HEK293 (cell line): ENCODE results near the gene CENATAC.

Source experiments
- CTCF ChIA-PET: fragments of 350-600 bp; formaldehyde crosslinking; extraction: SDS; loops from one replicate; lab custom pipeline; 2021; ENCODE audit warnings: antibody characterized with exemption; lab: Yijun Ruan, JAX
- POLR2A ChIA-PET: fragments of 300-600 bp; formaldehyde crosslinking; extraction: SDS; loops from one replicate; lab custom pipeline; 2020; ENCODE audit warnings: antibody characterized with exemption, inconsistent platforms; lab: Yijun Ruan, JAX
- H3K27ac ChIP-seq: fragments of 200-500 bp; sonication (Bioruptor generic); 2 replicates; pipeline ENCODE4 v1.5.1; 2014; ENCODE audit warnings: low read depth, low read length, control low read depth, inconsistent platforms; ENCODE audit errors: extremely low read depth
- H3K36me3 ChIP-seq, 2 experiments: fragments of 200-500 bp in 1 of 2; sonication (Bioruptor generic) in 1 of 2; 1 replicate in 1 of 2; 2 replicates in 1 of 2; pipeline ENCODE4 v1.5.1; 2014 to 2017; ENCODE audit warnings: inconsistent platforms in 2 of 2, low read length in 2 of 2; ENCODE audit not compliant: control insufficient read depth in 2 of 2, insufficient read depth in 1 of 2
- H3K4me1 ChIP-seq: fragments of 200-500 bp; sonication (Bioruptor generic); 2 replicates; pipeline ENCODE4 v1.5.1; 2014; ENCODE audit warnings: mild to moderate bottlenecking, low read length, inconsistent platforms; ENCODE audit not compliant: control insufficient read depth, insufficient read depth
- H3K4me3 ChIP-seq: 2 replicates; pipeline ENCODE4 v1.5.1; 2011; ENCODE audit warnings: low read depth, mild to moderate bottlenecking, control low read depth, low read length, moderate library complexity
- H3K9me3 ChIP-seq: fragments of 200-500 bp; sonication (Bioruptor generic); 2 replicates; pipeline ENCODE4 v1.5.1; 2014; ENCODE audit warnings: low read depth, low read length, inconsistent platforms; ENCODE audit not compliant: control insufficient read depth, insufficient read depth
- BCL6B ChIP-seq: fragments of 450-650 bp; formaldehyde crosslinking; IDR thresholded peaks from 2 replicates; pipeline ENCODE4 v1.5.1; 2017; ENCODE audit warnings: missing biosample characterization, missing genetic modification characterization
- HIC1 ChIP-seq: fragments of 450-650 bp; formaldehyde crosslinking; IDR thresholded peaks from 2 replicates; pipeline ENCODE4 v1.5.1; 2016; ENCODE audit warnings: missing biosample characterization, missing genetic modification characterization
- HOXA7 ChIP-seq: sonication (generic); formaldehyde crosslinking; IDR thresholded peaks from 2 replicates; pipeline ENCODE4 v1.8.1; 2022; ENCODE audit warnings: missing genetic modification reagents, borderline replicate concordance
- HOXC10 ChIP-seq: sonication (generic); formaldehyde crosslinking; IDR thresholded peaks from 2 replicates; pipeline ENCODE4 v1.8.1; 2023; ENCODE audit warnings: mild to moderate bottlenecking, missing genetic modification reagents
- IKZF3 ChIP-seq: fragments of 450-650 bp; IDR thresholded peaks from 2 replicates; pipeline ENCODE4 v1.5.0; 2018; ENCODE audit warnings: missing biosample characterization, mild to moderate bottlenecking, missing genetic modification characterization, moderate library complexity
- KLF1 ChIP-seq: fragments of 450-650 bp; formaldehyde crosslinking; IDR thresholded peaks from 2 replicates; pipeline ENCODE4 v1.5.1; 2016; ENCODE audit warnings: missing biosample characterization, missing genetic modification characterization
- PRDM1 ChIP-seq: fragments of 450-650 bp; formaldehyde crosslinking; IDR thresholded peaks from 2 replicates; pipeline ENCODE4; 2016; ENCODE audit warnings: missing biosample characterization, missing genetic modification characterization
- SCRT2 ChIP-seq: fragments of 450-650 bp; formaldehyde crosslinking; IDR thresholded peaks from 2 replicates; pipeline ENCODE4 v1.5.1; 2016; ENCODE audit warnings: missing biosample characterization, missing genetic modification characterization
- SETDB1 ChIP-seq: IDR thresholded peaks from one replicate; pipeline ENCODE4 v1.6.1; 2017; ENCODE audit warnings: mild to moderate bottlenecking, low read length, moderate library complexity, mixed read lengths; ENCODE audit not compliant: insufficient read length
- TRIM28 ChIP-seq: IDR thresholded peaks from 2 replicates; pipeline ENCODE4 v1.6.1; 2011; ENCODE audit warnings: low read length, control low read depth, borderline replicate concordance
- WT1 ChIP-seq: fragments of 450-650 bp; formaldehyde crosslinking; IDR thresholded peaks from 2 replicates; pipeline ENCODE4 v1.5.1; 2016; ENCODE audit warnings: missing biosample characterization, missing genetic modification characterization
- ZBTB21 ChIP-seq: fragments of 450-650 bp; formaldehyde crosslinking; IDR thresholded peaks from 2 replicates; pipeline ENCODE4 v1.5.1; 2017; ENCODE audit warnings: missing biosample characterization, missing genetic modification characterization
- ZFP69B ChIP-seq: fragments of 450-650 bp; formaldehyde crosslinking; IDR thresholded peaks from 2 replicates; pipeline ENCODE4 v1.5.1; 2016; ENCODE audit warnings: missing biosample characterization, missing genetic modification characterization
- ZNF112 ChIP-seq: fragments of 450-650 bp; formaldehyde crosslinking; IDR thresholded peaks from 2 replicates; pipeline ENCODE4 v1.5.0; 2017; ENCODE audit warnings: missing biosample characterization, missing genetic modification characterization
- ZNF114 ChIP-seq: fragments of 450-650 bp; formaldehyde crosslinking; IDR thresholded peaks from 2 replicates; pipeline ENCODE4 v1.5.0; 2017; ENCODE audit warnings: missing biosample characterization, missing genetic modification characterization
- ZNF133 ChIP-seq: fragments of 450-650 bp; formaldehyde crosslinking; IDR thresholded peaks from 2 replicates; pipeline ENCODE4 v1.5.1; 2016; ENCODE audit warnings: missing biosample characterization, missing genetic modification characterization
- ZNF140 ChIP-seq: fragments of 450-650 bp; formaldehyde crosslinking; IDR thresholded peaks from 2 replicates; pipeline ENCODE4 v1.5.1; 2016; ENCODE audit warnings: missing biosample characterization, missing genetic modification characterization
- ZNF175 ChIP-seq: fragments of 450-650 bp; formaldehyde crosslinking; IDR thresholded peaks from 2 replicates; pipeline ENCODE4 v1.5.1; 2016; ENCODE audit warnings: missing biosample characterization, missing genetic modification characterization
- ZNF23 ChIP-seq: fragments of 450-650 bp; formaldehyde crosslinking; IDR thresholded peaks from 2 replicates; pipeline ENCODE4 v1.5.1; 2016; ENCODE audit warnings: missing biosample characterization, missing genetic modification characterization, borderline replicate concordance
- ZNF366 ChIP-seq: fragments of 450-650 bp; formaldehyde crosslinking; conservative IDR thresholded peaks from 2 replicates; pipeline ENCODE4 v1.5.1; 2016; ENCODE audit warnings: missing biosample characterization, missing genetic modification characterization
- ZNF391 ChIP-seq: fragments of 450-650 bp; formaldehyde crosslinking; IDR thresholded peaks from 2 replicates; pipeline ENCODE4 v1.5.1; 2016; ENCODE audit warnings: low read depth, missing biosample characterization, missing genetic modification characterization, borderline replicate concordance
- ZNF426 ChIP-seq: fragments of 450-650 bp; formaldehyde crosslinking; IDR thresholded peaks from 2 replicates; pipeline ENCODE4 v1.5.1; 2017; ENCODE audit warnings: missing biosample characterization, missing genetic modification characterization, mild to moderate bottlenecking, inconsistent platforms, moderate library complexity
- ZNF473 ChIP-seq: fragments of 450-650 bp; formaldehyde crosslinking; IDR thresholded peaks from 2 replicates; pipeline ENCODE4 v1.5.1; 2017; ENCODE audit warnings: missing biosample characterization, missing genetic modification characterization
- ZNF514 ChIP-seq: fragments of 450-650 bp; formaldehyde crosslinking; IDR thresholded peaks from 2 replicates; pipeline ENCODE4 v1.5.1; 2016; ENCODE audit warnings: missing biosample characterization, missing genetic modification characterization
- ZNF521 ChIP-seq: fragments of 450-650 bp; formaldehyde crosslinking; IDR thresholded peaks from 2 replicates; pipeline ENCODE4 v1.5.1; 2017; ENCODE audit warnings: missing biosample characterization, mild to moderate bottlenecking, missing genetic modification characterization
- ZNF561 ChIP-seq: fragments of 450-650 bp; IDR thresholded peaks from 2 replicates; pipeline ENCODE4 v1.5.1; 2018; ENCODE audit warnings: missing biosample characterization, missing genetic modification characterization, borderline replicate concordance
- ZNF585B ChIP-seq: fragments of 450-650 bp; formaldehyde crosslinking; IDR thresholded peaks from 2 replicates; pipeline ENCODE4 v1.5.1; 2016; ENCODE audit warnings: missing biosample characterization, missing genetic modification characterization
- ZNF600 ChIP-seq: fragments of 450-650 bp; formaldehyde crosslinking; IDR thresholded peaks from 2 replicates; pipeline ENCODE4 v1.5.1; 2016; ENCODE audit warnings: missing biosample characterization, missing genetic modification characterization
- ZNF623 ChIP-seq: fragments of 450-650 bp; formaldehyde crosslinking; IDR thresholded peaks from 2 replicates; pipeline ENCODE4 v1.5.1; 2016; ENCODE audit warnings: missing biosample characterization, missing genetic modification characterization
- ZNF626 ChIP-seq: fragments of 450-650 bp; sonication (Bioruptor Pico); formaldehyde crosslinking; IDR thresholded peaks from 2 replicates; pipeline ENCODE4 v1.5.1; 2018; ENCODE audit warnings: missing biosample characterization, missing genetic modification characterization, inconsistent platforms
- ZNF664 ChIP-seq: fragments of 450-650 bp; formaldehyde crosslinking; IDR thresholded peaks from 2 replicates; pipeline ENCODE4 v1.5.1; 2016; ENCODE audit warnings: missing biosample characterization, missing genetic modification characterization
- ZNF707 ChIP-seq: fragments of 450-650 bp; formaldehyde crosslinking; IDR thresholded peaks from 2 replicates; pipeline ENCODE4 v1.5.1; 2016; ENCODE audit warnings: missing biosample characterization, missing genetic modification characterization
- ZNF76 ChIP-seq: fragments of 450-650 bp; formaldehyde crosslinking; IDR thresholded peaks from 2 replicates; pipeline ENCODE4; 2016; ENCODE audit warnings: low read depth, missing biosample characterization, missing genetic modification characterization, borderline replicate concordance
- ZNF776 ChIP-seq: fragments of 450-650 bp; formaldehyde crosslinking; IDR thresholded peaks from 2 replicates; pipeline ENCODE4 v1.5.0; 2017; ENCODE audit warnings: missing biosample characterization, missing genetic modification characterization, borderline replicate concordance
- TF ChIP-seq, protein P1 (sequence below): fragments of 450-650 bp; formaldehyde crosslinking; IDR thresholded peaks from 2 replicates; pipeline ENCODE4 v1.5.0; 2017; ENCODE audit warnings: missing biosample characterization, missing genetic modification characterization, borderline replicate concordance

The CENATAC gene

GRCh38 chr11:119057000-119057769, 59.2 kb downstream of the CENATAC start, which contains the start of gene HYOU1:
Gene HYOU1, minus strand, starts transcription at chr11:119057205. Its CDS starts 1,045 bp downstream, at chr11:119056160.
- POLR2A ChIA-PET: interaction anchor here (0.5 to 4.0 kb wide), 17 partner anchors 9 to 91 kb away, joined by 3 to 20 read pairs (median 4); partner anchors contain the start of genes C2CD2L, DPAGT1, HINFP and HMBS
- no peaks in the 10 kb centered on the region for H3K9me3 ChIP-seq
- H3K4me1 ChIP-seq: no peaks in the 10 kb centered on the region
- peak within 1 kb of the TSS; percentile 72; the same call in 1 of the 2 replicates for H3K27ac ChIP-seq
- H3K36me3 ChIP-seq: peaks cover 4 to 37% of the 10 kb centered on the region in 2 experiments; a peak in 1 of 3 replicates
- CTCF ChIA-PET: interaction anchor here (0.7 to 1.5 kb wide), 4 partner anchors 11 to 281 kb away, joined by 3 to 6 read pairs (median 4); partner anchors contain the start of gene VPS11
- peak within 1 kb of the TSS; percentile 85 for H3K4me3 ChIP-seq
- no peak for TF ChIP-seq ZNF133
- TF ChIP-seq ZNF114 (tag by site-specific recombination): no peak
- TF ChIP-seq IKZF3 (tag by site-specific recombination): 0 out of 2 replicates have a peak, but pooled peaks have one; percentile 40
- no peak for TF ChIP-seq KLF1 (tag by site-specific recombination)
- TF ChIP-seq BCL6B (tag by site-specific recombination): no peak
- TF ChIP-seq HOXA7: no peak
- TF ChIP-seq ZNF112 (tag by site-specific recombination): no peak
- TF ChIP-seq ZNF521 (tag by site-specific recombination): no peak
- no peak for TF ChIP-seq ZNF626 (tag by site-specific recombination)
- no peak for TF ChIP-seq HOXC10
- TF ChIP-seq PRDM1 (tag by site-specific recombination): no peak
- TF ChIP-seq SCRT2 (tag by site-specific recombination): peak; percentile 92
- TF ChIP-seq SETDB1: no peak
- 0 out of 2 replicates have a peak, but pooled peaks have one; percentile 20 for TF ChIP-seq ZNF561
- no peak for TF ChIP-seq ZNF23 (tag by site-specific recombination)
- peak; percentile 93 for TF ChIP-seq HIC1 (tag by site-specific recombination)
- no peak for TF ChIP-seq ZNF707
- no peak for TF ChIP-seq ZNF776 (tag by site-specific recombination)
- TF ChIP-seq ZNF426 (tag by site-specific recombination): no peak
- no peak for TF ChIP-seq ZNF623 (tag by site-specific recombination)
- no peak; the same call in 1 of the 2 replicates for TF ChIP-seq ZFP69B
- no peak for TF ChIP-seq ZNF585B (tag by site-specific recombination)
- TF ChIP-seq ZNF140 (tag by site-specific recombination): no peak
- no peak for TF ChIP-seq ZNF473 (tag by site-specific recombination)
- no peak for TF ChIP-seq TRIM28
- TF ChIP-seq WT1 (tag by site-specific recombination): 0 out of 2 replicates have a peak, but pooled peaks have one; percentile 8
- no peak for TF ChIP-seq ZNF175 (tag by site-specific recombination)
- TF ChIP-seq ZNF600 (tag by site-specific recombination): no peak
- TF ChIP-seq, protein P1, sequence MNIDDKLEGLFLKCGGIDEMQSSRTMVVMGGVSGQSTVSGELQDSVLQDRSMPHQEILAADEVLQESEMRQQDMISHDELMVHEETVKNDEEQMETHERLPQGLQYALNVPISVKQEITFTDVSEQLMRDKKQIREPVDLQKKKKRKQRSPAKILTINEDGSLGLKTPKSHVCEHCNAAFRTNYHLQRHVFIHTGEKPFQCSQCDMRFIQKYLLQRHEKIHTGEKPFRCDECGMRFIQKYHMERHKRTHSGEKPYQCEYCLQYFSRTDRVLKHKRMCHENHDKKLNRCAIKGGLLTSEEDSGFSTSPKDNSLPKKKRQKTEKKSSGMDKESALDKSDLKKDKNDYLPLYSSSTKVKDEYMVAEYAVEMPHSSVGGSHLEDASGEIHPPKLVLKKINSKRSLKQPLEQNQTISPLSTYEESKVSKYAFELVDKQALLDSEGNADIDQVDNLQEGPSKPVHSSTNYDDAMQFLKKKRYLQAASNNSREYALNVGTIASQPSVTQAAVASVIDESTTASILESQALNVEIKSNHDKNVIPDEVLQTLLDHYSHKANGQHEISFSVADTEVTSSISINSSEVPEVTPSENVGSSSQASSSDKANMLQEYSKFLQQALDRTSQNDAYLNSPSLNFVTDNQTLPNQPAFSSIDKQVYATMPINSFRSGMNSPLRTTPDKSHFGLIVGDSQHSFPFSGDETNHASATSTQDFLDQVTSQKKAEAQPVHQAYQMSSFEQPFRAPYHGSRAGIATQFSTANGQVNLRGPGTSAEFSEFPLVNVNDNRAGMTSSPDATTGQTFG (tag by site-specific recombination): no peak
- TF ChIP-seq ZNF391 (tag by site-specific recombination): no peak
- TF ChIP-seq ZNF366 (tag by site-specific recombination): no peak
- no peak for TF ChIP-seq ZNF514
- no peak for TF ChIP-seq ZNF76 (tag by site-specific recombination)
- TF ChIP-seq ZBTB21 (tag by site-specific recombination): no peak
- TF ChIP-seq ZNF664: no peak
